Bronchial epithelial cell (primary cell): Measurements from ENCODE around the gene CEP152. TPM values are rescaled to one million over a fixed set of nuclear protein-coding genes. Genes with fewer than 3 reads are reported as not detected.

Source experiments
- DNase-seq: peaks from one replicate; pipeline ENCODE4 v3.0.0-alpha.2; 2010; ENCODE audit warnings: low read depth
- FAIRE-seq: peaks from 2 replicates; lab custom pipeline; 2011; peaks lifted over from hg19 to GRCh38; lab: Jason Lieb, UNC
- H3K27me3 ChIP-seq: 2 replicates; pipeline ENCODE4 v1.5.1; 2011; ENCODE audit warnings: low read length; ENCODE audit not compliant: control insufficient read depth, insufficient read depth
- H3K36me3 ChIP-seq: 2 replicates; pipeline ENCODE4 v1.5.1; 2011; ENCODE audit warnings: low read length; ENCODE audit not compliant: control insufficient read depth, insufficient read depth
- H3K4me3 ChIP-seq: 2 replicates; pipeline ENCODE4 v1.5.1; 2011; ENCODE audit warnings: mild to moderate bottlenecking, low read depth, low read length, control low read depth
- total RNA-seq: library from RNA; depleted of rRNA; stranded (reverse); fragments of >200 nt; gene quantifications from 2 replicates; pipeline ENCODE4 v1.2.1, GENCODE V29; 2014
- TF ChIP-seq, protein P1 (sequence below): IDR thresholded peaks from 2 replicates; pipeline ENCODE4 v1.5.1; 2011; ENCODE audit warnings: mild to moderate bottlenecking, moderate library complexity, low read length, control low read depth, inconsistent platforms; ENCODE audit not compliant: insufficient read depth, severe bottlenecking

Gene CEP152, protein sequence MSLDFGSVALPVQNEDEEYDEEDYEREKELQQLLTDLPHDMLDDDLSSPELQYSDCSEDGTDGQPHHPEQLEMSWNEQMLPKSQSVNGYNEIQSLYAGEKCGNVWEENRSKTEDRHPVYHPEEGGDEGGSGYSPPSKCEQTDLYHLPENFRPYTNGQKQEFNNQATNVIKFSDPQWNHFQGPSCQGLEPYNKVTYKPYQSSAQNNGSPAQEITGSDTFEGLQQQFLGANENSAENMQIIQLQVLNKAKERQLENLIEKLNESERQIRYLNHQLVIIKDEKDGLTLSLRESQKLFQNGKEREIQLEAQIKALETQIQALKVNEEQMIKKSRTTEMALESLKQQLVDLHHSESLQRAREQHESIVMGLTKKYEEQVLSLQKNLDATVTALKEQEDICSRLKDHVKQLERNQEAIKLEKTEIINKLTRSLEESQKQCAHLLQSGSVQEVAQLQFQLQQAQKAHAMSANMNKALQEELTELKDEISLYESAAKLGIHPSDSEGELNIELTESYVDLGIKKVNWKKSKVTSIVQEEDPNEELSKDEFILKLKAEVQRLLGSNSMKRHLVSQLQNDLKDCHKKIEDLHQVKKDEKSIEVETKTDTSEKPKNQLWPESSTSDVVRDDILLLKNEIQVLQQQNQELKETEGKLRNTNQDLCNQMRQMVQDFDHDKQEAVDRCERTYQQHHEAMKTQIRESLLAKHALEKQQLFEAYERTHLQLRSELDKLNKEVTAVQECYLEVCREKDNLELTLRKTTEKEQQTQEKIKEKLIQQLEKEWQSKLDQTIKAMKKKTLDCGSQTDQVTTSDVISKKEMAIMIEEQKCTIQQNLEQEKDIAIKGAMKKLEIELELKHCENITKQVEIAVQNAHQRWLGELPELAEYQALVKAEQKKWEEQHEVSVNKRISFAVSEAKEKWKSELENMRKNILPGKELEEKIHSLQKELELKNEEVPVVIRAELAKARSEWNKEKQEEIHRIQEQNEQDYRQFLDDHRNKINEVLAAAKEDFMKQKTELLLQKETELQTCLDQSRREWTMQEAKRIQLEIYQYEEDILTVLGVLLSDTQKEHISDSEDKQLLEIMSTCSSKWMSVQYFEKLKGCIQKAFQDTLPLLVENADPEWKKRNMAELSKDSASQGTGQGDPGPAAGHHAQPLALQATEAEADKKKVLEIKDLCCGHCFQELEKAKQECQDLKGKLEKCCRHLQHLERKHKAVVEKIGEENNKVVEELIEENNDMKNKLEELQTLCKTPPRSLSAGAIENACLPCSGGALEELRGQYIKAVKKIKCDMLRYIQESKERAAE (N-terminal part only)
- total RNA-seq = 4.5 and 10.1 TPM in 2 replicates

DNA sequence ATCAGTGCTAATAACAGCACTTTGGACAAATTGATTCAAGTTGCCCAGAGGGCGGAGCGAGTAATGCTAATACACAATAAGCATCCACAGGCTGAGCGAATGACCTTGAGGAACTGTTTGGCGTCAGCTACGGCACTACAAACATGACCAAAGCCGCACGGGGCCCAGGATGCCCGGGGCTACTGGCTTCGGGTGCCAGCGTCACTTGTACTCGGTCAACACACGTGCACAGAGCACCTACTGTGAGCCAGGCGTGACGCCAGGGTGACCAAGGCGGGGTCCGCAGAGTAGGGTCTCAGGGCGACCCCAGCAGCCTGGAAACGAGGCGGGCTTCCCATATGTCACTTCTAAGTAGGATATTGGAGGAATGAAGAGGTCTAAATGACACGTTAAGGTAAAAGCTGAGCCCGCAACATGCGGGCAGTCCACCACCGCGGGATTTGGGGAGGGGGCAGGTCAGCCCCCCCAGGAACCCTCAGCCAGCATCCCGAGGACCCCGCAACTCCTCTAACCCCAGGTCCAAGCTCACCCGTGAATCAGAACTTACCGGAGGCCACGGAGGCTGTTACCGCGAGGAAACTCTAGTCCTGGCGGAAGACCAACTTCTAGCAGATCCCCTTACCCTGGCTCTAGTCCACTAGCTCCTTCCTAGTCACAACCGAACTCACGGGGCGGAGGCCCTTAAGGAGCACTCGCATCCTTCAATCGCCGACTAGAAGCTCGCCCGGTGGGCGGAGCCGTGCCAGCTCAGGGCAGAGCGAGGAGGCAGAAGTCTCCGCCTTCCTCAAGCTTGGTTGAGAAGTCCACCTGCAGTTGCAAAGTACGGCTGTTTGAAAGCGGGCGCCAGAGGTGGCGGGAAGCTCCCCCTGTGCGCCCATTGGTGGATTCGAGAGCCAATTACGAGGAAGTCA, at the start of gene CEP152:
CEP152 (minus strand) TSS at position 656 of the 911 bp plus-strand sequence. CDS start 5,420 bp downstream, outside the sequence.
- H3K36me3 ChIP-seq = no peaks in the 10 kb centered on the region
- TF ChIP-seq, protein P1, sequence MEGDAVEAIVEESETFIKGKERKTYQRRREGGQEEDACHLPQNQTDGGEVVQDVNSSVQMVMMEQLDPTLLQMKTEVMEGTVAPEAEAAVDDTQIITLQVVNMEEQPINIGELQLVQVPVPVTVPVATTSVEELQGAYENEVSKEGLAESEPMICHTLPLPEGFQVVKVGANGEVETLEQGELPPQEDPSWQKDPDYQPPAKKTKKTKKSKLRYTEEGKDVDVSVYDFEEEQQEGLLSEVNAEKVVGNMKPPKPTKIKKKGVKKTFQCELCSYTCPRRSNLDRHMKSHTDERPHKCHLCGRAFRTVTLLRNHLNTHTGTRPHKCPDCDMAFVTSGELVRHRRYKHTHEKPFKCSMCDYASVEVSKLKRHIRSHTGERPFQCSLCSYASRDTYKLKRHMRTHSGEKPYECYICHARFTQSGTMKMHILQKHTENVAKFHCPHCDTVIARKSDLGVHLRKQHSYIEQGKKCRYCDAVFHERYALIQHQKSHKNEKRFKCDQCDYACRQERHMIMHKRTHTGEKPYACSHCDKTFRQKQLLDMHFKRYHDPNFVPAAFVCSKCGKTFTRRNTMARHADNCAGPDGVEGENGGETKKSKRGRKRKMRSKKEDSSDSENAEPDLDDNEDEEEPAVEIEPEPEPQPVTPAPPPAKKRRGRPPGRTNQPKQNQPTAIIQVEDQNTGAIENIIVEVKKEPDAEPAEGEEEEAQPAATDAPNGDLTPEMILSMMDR = no peak
- peak; percentile 72 for FAIRE-seq

DNA sequence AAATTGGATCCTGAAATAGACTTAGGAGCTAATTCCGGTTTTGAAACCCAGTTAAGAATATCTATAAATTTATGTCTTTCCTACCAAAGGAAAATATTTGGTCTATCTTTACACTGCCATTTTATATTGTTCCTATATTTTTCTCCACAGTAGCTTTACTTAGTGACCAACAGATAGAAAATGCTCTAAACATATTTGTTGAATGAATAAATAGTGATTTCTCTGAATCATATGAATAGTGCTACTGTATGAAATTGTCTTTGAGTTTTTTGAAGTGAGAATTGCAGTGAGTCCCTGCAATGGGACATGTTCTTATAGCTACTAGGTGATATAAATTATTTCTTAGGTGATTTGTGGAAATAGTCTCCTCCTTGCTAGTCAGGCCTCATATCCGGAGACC, 48.6 kb upstream of the CEP152 start:
- Histone ChIP-seq H3K4me3 (no peak overlapping the region), H3K27me3 (no peaks in the 10 kb centered on the region), H3K36me3 (no peaks in the 10 kb centered on the region)
- TF ChIP-seq, protein P1 = no peak
- DNase-seq (no peak), FAIRE-seq (no peak)

More for the DNA sequence above, at the start of gene CEP152:
- DNase-seq = peak; percentile 99
- H3K4me3 ChIP-seq = peak within 1 kb of the TSS; percentile 63
- H3K27me3 ChIP-seq = no peaks in the 10 kb centered on the region

GRCh38 chr15:48858401-48858800, 47.5 kb upstream of the CEP152 start:
- no peaks in the 10 kb centered on the region for H3K36me3 ChIP-seq
- no peaks in the 10 kb centered on the region for H3K27me3 ChIP-seq
- no peak overlapping the region for H3K4me3 ChIP-seq
- TF ChIP-seq, protein P1 = no peak
- FAIRE-seq = no peak
- peak; percentile 61 for DNase-seq

DNA sequence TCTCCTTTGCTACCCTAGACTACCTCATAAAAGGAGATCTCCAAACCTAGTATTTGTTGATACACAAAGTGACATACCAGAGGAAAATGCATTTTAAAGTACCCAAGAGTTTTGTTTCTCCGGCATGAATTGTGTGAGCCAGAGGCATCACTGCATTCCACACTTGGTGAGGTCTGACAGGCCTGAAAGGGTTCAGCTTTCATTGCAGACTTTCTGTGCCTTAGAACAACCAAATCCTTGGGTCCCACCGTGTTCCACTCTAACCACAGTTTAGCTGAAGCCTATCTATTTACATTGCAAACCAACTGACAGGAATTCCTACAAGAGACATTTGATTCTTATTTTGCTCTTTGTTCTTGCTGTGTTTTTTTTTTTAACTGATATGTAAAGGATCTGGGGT, 46.1 kb upstream of the CEP152 start:
- FAIRE-seq (no peak), DNase-seq (no peak)
- H3K27me3 ChIP-seq = no peaks in the 10 kb centered on the region

More for the DNA sequence above, 46.1 kb upstream of the CEP152 start:
- no peaks in the 10 kb centered on the region for H3K36me3 ChIP-seq
- no peak overlapping the region for H3K4me3 ChIP-seq
- TF ChIP-seq, protein P1 = no peak
